GM13977 (cell line): ENCODE data around the gene SYT11.

ENCODE experiments used
- DNase-seq: peaks from one replicate; pipeline ENCODE4 v3.0.0; 2012; ENCODE audit warnings: low spot score
- in situ Hi-C: fragments of 300-500 bp; cut with MboI; formaldehyde crosslinking; loops from one replicate; pipeline ENCODE4 v1.12.0; 2022; ENCODE audit warnings: low sequenced_read_pairs, low pct_unique_long_range_greater_than_20kb, mixed read lengths, inconsistent platforms; ENCODE audit not compliant: unreplicated experiment
- TF ChIP-seq, protein P1 (sequence below): IDR thresholded peaks from 2 replicates; pipeline ENCODE4 v1.5.1; 2012; ENCODE audit warnings: mild to moderate bottlenecking, control low read depth; ENCODE audit not compliant: insufficient read depth; ENCODE audit errors: extremely low read depth, missing control alignments

Gene SYT11

DNA sequence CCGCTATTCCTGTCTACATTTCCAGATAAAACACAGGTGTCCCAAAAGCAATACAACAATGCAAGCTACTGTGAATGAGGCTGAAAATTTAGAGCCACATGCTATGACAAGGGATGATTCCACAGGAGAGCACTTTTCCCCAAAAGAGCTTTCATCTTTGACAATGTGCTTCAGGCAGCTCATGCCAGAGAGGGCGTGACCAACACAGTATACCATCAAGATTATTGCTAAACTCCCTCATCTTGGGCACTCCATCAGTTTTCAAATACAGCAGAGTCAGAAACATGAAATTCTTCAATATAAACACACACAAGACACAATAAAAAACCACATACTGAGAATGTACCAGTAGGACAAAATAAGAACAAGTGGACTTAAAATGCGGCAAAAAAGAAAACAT is 9.0 kb upstream of the SYT11 start:
- TF ChIP-seq, protein P1, sequence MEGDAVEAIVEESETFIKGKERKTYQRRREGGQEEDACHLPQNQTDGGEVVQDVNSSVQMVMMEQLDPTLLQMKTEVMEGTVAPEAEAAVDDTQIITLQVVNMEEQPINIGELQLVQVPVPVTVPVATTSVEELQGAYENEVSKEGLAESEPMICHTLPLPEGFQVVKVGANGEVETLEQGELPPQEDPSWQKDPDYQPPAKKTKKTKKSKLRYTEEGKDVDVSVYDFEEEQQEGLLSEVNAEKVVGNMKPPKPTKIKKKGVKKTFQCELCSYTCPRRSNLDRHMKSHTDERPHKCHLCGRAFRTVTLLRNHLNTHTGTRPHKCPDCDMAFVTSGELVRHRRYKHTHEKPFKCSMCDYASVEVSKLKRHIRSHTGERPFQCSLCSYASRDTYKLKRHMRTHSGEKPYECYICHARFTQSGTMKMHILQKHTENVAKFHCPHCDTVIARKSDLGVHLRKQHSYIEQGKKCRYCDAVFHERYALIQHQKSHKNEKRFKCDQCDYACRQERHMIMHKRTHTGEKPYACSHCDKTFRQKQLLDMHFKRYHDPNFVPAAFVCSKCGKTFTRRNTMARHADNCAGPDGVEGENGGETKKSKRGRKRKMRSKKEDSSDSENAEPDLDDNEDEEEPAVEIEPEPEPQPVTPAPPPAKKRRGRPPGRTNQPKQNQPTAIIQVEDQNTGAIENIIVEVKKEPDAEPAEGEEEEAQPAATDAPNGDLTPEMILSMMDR, result no peak
- in situ Hi-C loops, result no loop called here
- DNase-seq, result no peak

DNA sequence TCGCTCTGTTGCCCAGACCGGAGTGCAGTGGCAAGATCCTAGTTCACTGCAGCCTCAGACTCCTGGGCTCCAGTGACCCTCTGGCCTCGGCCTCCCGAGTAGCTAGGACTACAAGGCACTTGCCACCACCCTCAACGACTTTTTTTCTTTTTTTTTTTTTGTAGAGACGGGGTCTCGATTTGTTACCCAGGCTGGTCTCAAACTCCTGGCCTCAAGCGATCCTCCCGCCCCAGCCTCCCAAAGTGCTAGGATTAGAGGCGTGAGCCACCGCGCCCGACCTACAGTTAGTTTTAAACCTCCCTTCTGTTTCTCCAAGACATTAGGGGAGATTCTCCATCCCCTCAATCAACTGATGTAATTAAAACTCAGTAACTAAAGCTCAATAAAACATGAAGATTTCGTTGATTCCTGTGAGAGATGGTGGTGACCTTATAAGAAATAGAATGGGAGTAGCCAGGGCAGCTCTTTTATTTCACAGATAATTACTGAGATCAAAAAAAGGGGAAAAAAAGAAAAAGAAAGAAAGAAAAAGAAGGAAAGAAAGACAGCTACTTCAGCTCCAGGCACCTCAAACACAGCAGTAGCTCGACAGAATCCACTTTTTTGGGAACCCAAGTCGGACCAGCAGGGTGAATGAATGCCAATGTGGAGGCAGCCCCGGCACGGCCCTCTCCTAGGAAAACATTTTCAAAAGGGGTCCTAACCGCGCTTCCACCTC is 3.0 kb upstream of the SYT11 start:
- in situ Hi-C loops, result no loop called here
- TF ChIP-seq, protein P1, result no peak
- DNase-seq, result no peak

DNA sequence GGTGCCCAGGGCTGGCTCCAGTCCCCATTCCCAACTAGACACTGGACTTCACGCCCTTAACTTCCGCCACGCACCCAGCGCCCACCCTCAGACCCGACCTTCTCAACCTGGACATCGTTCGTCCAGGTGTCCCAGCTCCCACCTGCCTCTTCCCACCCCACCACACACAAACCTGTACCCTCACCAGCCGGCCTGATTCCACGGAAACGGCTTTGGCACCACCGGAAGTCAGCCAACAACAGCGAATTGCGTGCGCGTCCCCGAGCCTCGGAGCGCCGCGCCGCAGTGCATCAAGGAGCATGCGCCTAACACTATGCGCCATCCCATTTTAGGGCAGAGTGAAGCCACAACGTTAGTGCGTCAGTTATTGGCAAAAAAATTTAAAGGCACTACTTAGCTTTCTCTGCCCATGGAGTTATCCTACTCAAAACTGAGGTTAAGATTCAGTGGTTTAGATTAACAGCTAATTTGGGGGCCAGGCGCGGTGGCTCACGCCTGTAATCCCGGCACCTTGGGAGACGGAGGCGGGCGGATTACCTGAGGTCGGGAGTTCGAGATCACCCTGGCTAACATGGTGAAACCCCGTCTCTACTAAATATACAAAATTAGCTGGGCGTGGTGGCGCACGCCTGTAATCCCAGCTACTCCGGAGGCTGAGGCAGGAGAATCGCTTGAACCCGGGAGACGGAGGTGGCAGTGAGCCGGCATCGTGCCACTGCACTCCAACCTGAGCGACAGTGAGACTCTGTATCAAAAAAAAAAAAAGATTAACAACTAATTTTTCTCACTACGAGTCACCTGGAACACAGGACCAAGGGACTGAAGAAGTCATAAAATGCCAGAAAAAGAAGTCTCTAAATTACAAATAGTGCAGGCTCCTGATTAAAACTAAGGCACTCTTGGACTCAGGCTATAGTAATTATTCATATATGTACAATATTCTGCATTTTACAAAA is 2.1 kb upstream of the SYT11 start, which contains the start of gene GON4L:
TSS of gene GON4L (minus strand) at position 240 of the 956 bp plus-strand sequence. CDS start 3,434 bp downstream, outside the sequence.
- DNase-seq, result peak; percentile 91
- TF ChIP-seq, protein P1, result no peak
- in situ Hi-C loops, result no loop called here

DNA sequence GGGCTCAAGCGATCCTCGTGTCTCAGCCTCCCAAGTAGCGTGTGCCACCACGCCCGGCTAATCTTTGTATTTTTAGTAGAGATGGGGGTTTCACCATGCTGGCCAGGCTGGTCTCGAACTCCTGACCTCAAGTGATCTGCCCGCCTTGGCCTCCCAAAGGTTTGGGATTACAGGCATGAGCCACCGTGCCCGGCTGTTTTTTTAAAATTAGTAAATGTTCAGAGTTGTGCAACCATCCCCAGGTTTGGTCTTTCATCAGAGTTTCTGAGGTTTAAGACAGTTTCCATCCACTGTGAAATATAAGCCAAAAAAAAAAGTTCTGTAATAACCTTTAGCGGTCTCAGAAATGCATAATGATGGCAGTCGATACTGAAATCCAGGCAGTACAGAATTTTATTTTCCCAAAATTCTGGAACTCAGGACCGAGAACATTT is 550 bp upstream of the SYT11 start:
- in situ Hi-C loops, result no loop called here
- peak; percentile 38 for DNase-seq
- TF ChIP-seq, protein P1, result no peak

DNA sequence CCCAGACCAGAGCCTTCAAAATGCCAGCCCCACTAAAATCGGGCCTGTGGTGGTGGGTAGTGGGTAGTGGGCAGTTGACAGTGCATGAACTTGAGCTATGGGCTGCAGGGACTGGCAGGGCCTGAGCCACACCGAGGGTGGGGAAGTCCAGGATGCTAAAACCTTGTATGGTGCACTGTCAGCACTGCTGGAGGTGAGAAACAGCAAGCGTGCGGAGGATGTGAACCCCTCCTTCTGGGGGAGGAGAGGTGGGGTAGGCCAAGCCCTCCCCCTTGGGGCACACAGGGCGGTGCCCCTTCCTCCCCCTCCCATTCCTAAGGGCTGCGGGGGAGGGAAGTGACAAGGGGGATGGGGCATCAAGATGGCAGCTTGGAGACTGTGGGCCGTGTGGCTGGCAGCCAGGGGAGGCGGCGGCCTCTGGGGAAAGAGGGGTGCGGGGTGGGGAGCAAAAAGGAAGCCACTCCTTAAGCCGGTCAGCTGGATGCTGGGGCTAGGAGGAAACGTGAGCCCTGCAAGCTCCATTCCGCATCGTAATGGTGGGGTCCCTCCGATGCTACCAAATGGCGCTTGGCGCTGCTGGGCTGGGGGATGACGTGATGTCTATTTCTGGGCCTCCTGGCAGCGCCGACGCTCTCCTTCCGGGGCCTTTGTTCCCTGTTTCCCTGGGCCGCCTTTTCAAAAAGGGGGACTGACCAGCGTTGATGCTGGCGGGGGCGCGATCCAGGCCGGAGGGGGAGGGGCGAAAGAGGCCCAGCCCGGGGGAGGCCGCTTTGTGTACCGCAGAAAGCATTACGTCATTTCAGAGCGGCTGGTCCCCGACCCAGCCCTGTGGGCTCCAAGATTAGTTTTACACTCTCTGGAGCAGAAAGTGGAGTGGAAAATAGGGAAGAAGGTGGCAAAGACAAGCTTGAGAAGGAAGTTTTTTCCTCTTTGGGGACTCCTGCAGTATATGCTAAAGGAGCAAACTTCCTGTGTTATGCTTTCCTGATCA is 809 bp downstream of the SYT11 start:
- TF ChIP-seq, protein P1, result no peak
- peak; percentile 76 for DNase-seq
- in situ Hi-C loops, result no loop called here
